Loucy (cell line): ENCODE measurements around the gene CEP104.
A peak's percentile ranks its signal among the peaks of the same experiment; 100 is the strongest.

Source experiments
- H2AFZ ChIP-seq: fragments of 200-600 bp; sonication (generic); 2 replicates; pipeline ENCODE4 v1.6.0; 2016; ENCODE audit warnings: antibody characterized with exemption, mild to moderate bottlenecking, low read length, moderate library complexity
- H3F3A ChIP-seq: fragments of 200-600 bp; 2 replicates; pipeline ENCODE4 v1.6.0; 2016; ENCODE audit warnings: antibody characterized with exemption, low read depth, mild to moderate bottlenecking
- H3K27me3 ChIP-seq: fragments of 200-600 bp; sonication (generic); 2 replicates; pipeline ENCODE4 v1.6.1; 2014; ENCODE audit warnings: low read length, mild to moderate bottlenecking; ENCODE audit not compliant: insufficient read depth, poor library complexity, severe bottlenecking
- H3K36me3 ChIP-seq: fragments of 200-600 bp; sonication (generic); 2 replicates; pipeline ENCODE4 v1.6.1; 2016; ENCODE audit warnings: low read length; ENCODE audit not compliant: insufficient read depth
- H3K4me1 ChIP-seq: fragments of 200-600 bp; sonication (generic); 2 replicates; pipeline ENCODE4 v1.5.1; 2014; ENCODE audit warnings: low read length, mild to moderate bottlenecking; ENCODE audit not compliant: insufficient read depth, poor library complexity, severe bottlenecking
- H3K4me2 ChIP-seq: fragments of 200-600 bp; sonication (generic); 2 replicates; pipeline ENCODE4 v1.6.0; 2014; ENCODE audit warnings: antibody characterized with exemption, low read length, low read depth, mild to moderate bottlenecking; ENCODE audit not compliant: poor library complexity, severe bottlenecking
- H3K4me3 ChIP-seq: fragments of 200-600 bp; sonication (generic); 2 replicates; pipeline ENCODE4 v1.5.1; 2014; ENCODE audit warnings: low read length, mild to moderate bottlenecking, mixed read lengths; ENCODE audit not compliant: poor library complexity, severe bottlenecking
- H3K79me2 ChIP-seq: fragments of 200-600 bp; sonication (generic); 2 replicates; pipeline ENCODE4 v1.6.1; 2014; ENCODE audit warnings: low read length; ENCODE audit not compliant: insufficient read depth
- H3K9ac ChIP-seq: fragments of 200-600 bp; sonication (generic); 2 replicates; pipeline ENCODE4 v1.6.0; 2014; ENCODE audit warnings: mild to moderate bottlenecking, low read depth, low read length, moderate library complexity; ENCODE audit not compliant: poor library complexity, severe bottlenecking
- H3K9me2 ChIP-seq: fragments of 200-600 bp; sonication (generic); replicated peaks from 2 replicates; pipeline ENCODE4 v1.6.1; 2016; ENCODE audit warnings: low read depth, low read length, mixed read lengths
- H3K9me3 ChIP-seq: fragments of 200-600 bp; sonication (generic); 2 replicates; pipeline ENCODE4 v1.6.1; 2014; ENCODE audit warnings: mild to moderate bottlenecking, antibody characterized with exemption, low read length, low read depth; ENCODE audit not compliant: insufficient read depth
- H4K20me1 ChIP-seq: fragments of 200-600 bp; sonication (generic); 2 replicates; pipeline ENCODE4 v1.6.0; 2014; ENCODE audit warnings: antibody characterized with exemption, low read length, mild to moderate bottlenecking; ENCODE audit not compliant: insufficient read depth, poor library complexity, severe bottlenecking
- EZH2phosphoT487 ChIP-seq: fragments of 200-600 bp; IDR thresholded peaks from 2 replicates; pipeline ENCODE4 v1.6.1; 2018; ENCODE audit warnings: antibody characterized with exemption, mild to moderate bottlenecking, moderate library complexity, borderline replicate concordance
- TF ChIP-seq, protein P1 (sequence below): fragments of 200-600 bp; sonication (generic); conservative IDR thresholded peaks from 2 replicates; pipeline ENCODE4 v1.5.1; 2014; ENCODE audit warnings: mild to moderate bottlenecking, antibody characterized with exemption, low read length

Gene CEP104

DNA sequence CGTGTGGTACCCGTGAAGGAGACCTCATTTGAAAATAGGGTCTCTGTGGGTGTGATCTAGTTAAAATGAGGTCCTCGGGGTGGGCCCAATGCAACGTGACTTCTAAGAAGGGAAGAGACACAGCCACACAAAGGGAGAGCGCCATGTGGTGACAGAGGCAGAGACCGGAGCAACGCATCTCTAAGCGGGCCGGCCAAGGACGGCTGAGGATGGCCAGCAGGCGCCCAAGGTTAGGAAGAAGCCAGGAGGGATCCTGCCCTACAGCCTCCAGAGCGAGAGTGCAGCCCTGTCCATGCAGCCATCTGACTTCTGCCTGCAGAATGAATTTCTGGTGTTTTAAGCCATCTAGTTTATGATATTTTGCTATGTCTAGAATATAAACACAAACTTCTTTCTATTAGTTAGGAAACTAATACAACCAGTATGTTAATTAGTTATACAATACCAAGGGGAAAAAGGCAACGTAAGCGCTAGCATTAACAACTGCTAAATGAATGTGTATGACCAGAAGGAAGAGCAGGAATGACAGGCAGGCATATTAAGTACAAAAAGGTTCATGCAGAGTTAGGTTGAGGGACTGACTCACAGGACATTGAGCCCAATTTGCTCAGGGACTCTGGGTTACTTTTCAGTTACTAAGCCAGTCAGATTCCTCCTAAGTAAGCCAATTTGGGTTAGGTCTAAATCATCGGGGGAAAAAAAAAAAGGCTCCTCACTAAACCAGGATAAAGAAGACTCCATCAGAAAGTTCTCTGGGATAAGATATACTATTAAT is 4.1 kb downstream of the CEP104 start:
- peaks cover 38% of the 10 kb centered on the region for H3K79me2 ChIP-seq
- H3K27me3 ChIP-seq: no peaks in the 10 kb centered on the region
- H3K9me2 ChIP-seq: no peaks in the 10 kb centered on the region
- no peak overlapping the region for H3K4me3 ChIP-seq
- H3K36me3 ChIP-seq: peaks cover 14% of the 10 kb centered on the region; the same call in 1 of the 2 replicates
- H2AFZ ChIP-seq: no peak overlapping the region
- TF ChIP-seq, protein P1, sequence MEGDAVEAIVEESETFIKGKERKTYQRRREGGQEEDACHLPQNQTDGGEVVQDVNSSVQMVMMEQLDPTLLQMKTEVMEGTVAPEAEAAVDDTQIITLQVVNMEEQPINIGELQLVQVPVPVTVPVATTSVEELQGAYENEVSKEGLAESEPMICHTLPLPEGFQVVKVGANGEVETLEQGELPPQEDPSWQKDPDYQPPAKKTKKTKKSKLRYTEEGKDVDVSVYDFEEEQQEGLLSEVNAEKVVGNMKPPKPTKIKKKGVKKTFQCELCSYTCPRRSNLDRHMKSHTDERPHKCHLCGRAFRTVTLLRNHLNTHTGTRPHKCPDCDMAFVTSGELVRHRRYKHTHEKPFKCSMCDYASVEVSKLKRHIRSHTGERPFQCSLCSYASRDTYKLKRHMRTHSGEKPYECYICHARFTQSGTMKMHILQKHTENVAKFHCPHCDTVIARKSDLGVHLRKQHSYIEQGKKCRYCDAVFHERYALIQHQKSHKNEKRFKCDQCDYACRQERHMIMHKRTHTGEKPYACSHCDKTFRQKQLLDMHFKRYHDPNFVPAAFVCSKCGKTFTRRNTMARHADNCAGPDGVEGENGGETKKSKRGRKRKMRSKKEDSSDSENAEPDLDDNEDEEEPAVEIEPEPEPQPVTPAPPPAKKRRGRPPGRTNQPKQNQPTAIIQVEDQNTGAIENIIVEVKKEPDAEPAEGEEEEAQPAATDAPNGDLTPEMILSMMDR: no peak
- no peak for TF ChIP-seq EZH2phosphoT487
- peaks cover 9% of the 10 kb centered on the region for H4K20me1 ChIP-seq
- no peaks in the 10 kb centered on the region for H3K9me3 ChIP-seq
- H3K4me2 ChIP-seq: peak overlapping the region; percentile 11
- peak overlapping the region; percentile 11 for H3K9ac ChIP-seq
- H3K4me1 ChIP-seq: peaks cover 26% of the 10 kb centered on the region
- H3F3A ChIP-seq: no peaks in the 10 kb centered on the region

DNA sequence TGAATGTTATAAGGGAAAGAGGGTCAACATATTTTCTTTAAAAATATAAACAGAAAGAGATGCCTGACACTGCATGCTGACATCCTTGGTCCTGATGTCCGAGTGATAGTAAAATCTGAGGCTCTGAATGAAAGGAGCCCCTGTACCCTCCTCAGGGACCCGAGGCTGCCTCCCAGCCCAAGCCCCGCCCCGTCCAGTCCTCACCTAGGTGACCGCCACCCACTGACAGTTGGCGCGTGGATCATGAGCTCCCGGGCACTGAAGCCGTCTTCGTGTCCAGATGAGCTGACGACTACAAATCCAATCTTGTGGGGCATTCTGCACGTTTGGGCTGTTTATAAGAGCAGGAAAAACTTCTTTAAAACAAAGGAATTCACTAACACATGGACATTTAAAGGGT is 4.9 kb downstream of the CEP104 start:
- no peak for TF ChIP-seq EZH2phosphoT487
- TF ChIP-seq, protein P1: no peak
- no peaks in the 10 kb centered on the region for H3K27me3 ChIP-seq
- peaks cover 33% of the 10 kb centered on the region for H3K79me2 ChIP-seq
- peaks cover 20% of the 10 kb centered on the region; the same call in 1 of the 2 replicates for H3K36me3 ChIP-seq
- H2AFZ ChIP-seq: no peak overlapping the region
- H3K9me3 ChIP-seq: no peaks in the 10 kb centered on the region
- H3K4me3 ChIP-seq: no peak overlapping the region
- no peak overlapping the region for H3K9ac ChIP-seq
- H3K9me2 ChIP-seq: no peaks in the 10 kb centered on the region
- no peaks in the 10 kb centered on the region for H3F3A ChIP-seq
- H3K4me1 ChIP-seq: peaks cover 22% of the 10 kb centered on the region
- no peak overlapping the region for H3K4me2 ChIP-seq
- peaks cover 9% of the 10 kb centered on the region for H4K20me1 ChIP-seq

- Histone ChIP-seq H3K4me2 (no peak overlapping the region), H3K4me3 (no peak overlapping the region), H3K4me1 (peaks cover 22% of the 10 kb centered on the region), H3K79me2 (peaks cover 30% of the 10 kb centered on the region), H2AFZ (no peak overlapping the region), H3K36me3 (peaks cover 21% of the 10 kb centered on the region; the same call in 1 of the 2 replicates), H3K27me3 (no peaks in the 10 kb centered on the region), H4K20me1 (peaks cover 9% of the 10 kb centered on the region), H3K9me2 (no peaks in the 10 kb centered on the region), H3K9me3 (no peaks in the 10 kb centered on the region), H3F3A (no peaks in the 10 kb centered on the region), H3K9ac (no peak overlapping the region)
- TF ChIP-seq, protein P1: no peak
- TF ChIP-seq EZH2phosphoT487: no peak
These were observed 5.7 kb downstream of the CEP104 start for GRCh38 chr1:3851292-3851691.
